ENCODE measurements around the gene EAPP. TPM values are rescaled to one million over a fixed set of nuclear protein-coding genes. Genes with fewer than 3 reads are reported as not detected.
A peak's percentile ranks its signal among the peaks of the same experiment; 100 is the strongest.
"Not testable (repeated sequence)": the region's sequence is repeated elsewhere in the genome, so short reads cannot be mapped to it uniquely, and the experiment has no call there.

EAPP gene
- total RNA-seq, 4 donors from 2014 or later = 24.3 to 43.1 (median 37.5) TPM

- Histone ChIP-seq H3K27ac (no peak overlapping the region), H3K27me3 (no peaks in the 10 kb centered on the region), H3K4me3 (no peak overlapping the region), H3K36me3 (peaks cover 0 to 99% of the 10 kb centered on the region in 2 donors), H3K4me1 (no peaks in the 10 kb centered on the region), H3K9me3 (no peaks in the 10 kb centered on the region)
- ATAC-seq = no peak
- WGBS, 2 donors (ENCODE audit: low coverage in 1 of 2) = 90 to 100% methylated on average over 3 of the region's 3 CpGs
- TF ChIP-seq EP300 (IDR thresholded peaks at IDR 0.05) (no peak), POLR2A (IDR thresholded peaks at IDR 0.05) (no peak), CTCF (IDR thresholded peaks at IDR 0.05) (no peak), POLR2AphosphoS5 (IDR thresholded peaks at IDR 0.05) (no peak)
Observed at GRCh38 chr14:34571771-34572170, 32.3 kb upstream of the EAPP start.

DNA sequence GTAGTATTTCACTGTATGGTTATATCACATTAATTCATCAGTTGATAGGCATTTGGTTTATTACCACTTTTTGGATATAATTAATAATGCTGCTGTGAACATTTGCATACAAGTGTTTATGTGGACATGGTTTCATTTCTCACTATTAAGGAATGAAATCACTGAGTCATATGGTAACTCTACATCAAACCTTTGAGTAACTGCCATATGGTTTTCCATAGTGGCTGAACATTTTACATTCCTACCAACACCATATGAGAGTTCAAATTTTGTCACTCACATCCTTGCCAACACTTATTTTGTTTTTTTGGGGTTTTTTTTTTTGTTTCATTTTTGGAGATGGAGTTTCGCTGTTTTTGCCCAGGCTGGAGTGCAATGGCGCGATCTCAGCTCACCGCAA, 30.2 kb upstream of the EAPP start:
- TF ChIP-seq CTCF (IDR thresholded peaks at IDR 0.05) (no peak), POLR2AphosphoS5 (IDR thresholded peaks at IDR 0.05) (no peak), POLR2A (IDR thresholded peaks at IDR 0.05) (no peak), EP300 (IDR thresholded peaks at IDR 0.05) (no peak)
- ATAC-seq = no peak
- H3K27ac ChIP-seq = no peak overlapping the region
- peaks cover 0 to 98% of the 10 kb centered on the region in 2 donors for H3K36me3 ChIP-seq
- H3K4me1 ChIP-seq = no peaks in the 10 kb centered on the region
- 96% methylated on average over 4 of the region's 4 CpGs; no CpG with 5 or more reads in 1 of the 2 donors for WGBS, 2 donors (ENCODE audit: low coverage in 1 of 2)
- no peaks in the 10 kb centered on the region for H3K9me3 ChIP-seq
- no peaks in the 10 kb centered on the region for H3K27me3 ChIP-seq
- no peak overlapping the region for H3K4me3 ChIP-seq

GRCh38 chr14:34568803-34569202, 29.3 kb upstream of the EAPP start:
- H3K4me3 ChIP-seq = no peak overlapping the region
- H3K9me3 ChIP-seq = no peaks in the 10 kb centered on the region
- H3K36me3 ChIP-seq = peaks cover 0 to 98% of the 10 kb centered on the region in 2 donors
- H3K4me1 ChIP-seq = no peaks in the 10 kb centered on the region
- no peak overlapping the region for H3K27ac ChIP-seq
- peak; percentile 22 for ATAC-seq
- no CpG with 5 or more reads among the region's 13 CpGs for WGBS, 2 donors (ENCODE audit: low coverage in 1 of 2)
- TF ChIP-seq EP300 (IDR thresholded peaks at IDR 0.05) = no peak
- TF ChIP-seq POLR2A (IDR thresholded peaks at IDR 0.05) = no peak
- no peak for TF ChIP-seq POLR2AphosphoS5 (IDR thresholded peaks at IDR 0.05)
- no peak for TF ChIP-seq CTCF (IDR thresholded peaks at IDR 0.05)
- H3K27me3 ChIP-seq = no peaks in the 10 kb centered on the region

GRCh38 chr14:34562776-34563150, 23.3 kb upstream of the EAPP start:
- Histone ChIP-seq H3K27ac (no peak overlapping the region), H3K9me3 (no peaks in the 10 kb centered on the region), H3K4me1 (no peaks in the 10 kb centered on the region), H3K4me3 (no peak overlapping the region), H3K36me3 (peaks cover 0 to 55% of the 10 kb centered on the region in 2 donors), H3K27me3 (no peaks in the 10 kb centered on the region)
- TF ChIP-seq POLR2A (IDR thresholded peaks at IDR 0.05) (no peak), POLR2AphosphoS5 (IDR thresholded peaks at IDR 0.05) (no peak), EP300 (IDR thresholded peaks at IDR 0.05) (no peak), CTCF (IDR thresholded peaks at IDR 0.05) (no peak)
- 91 to 92% methylated on average over 8 of the region's 8 CpGs for WGBS, 2 donors (ENCODE audit: low coverage in 1 of 2)
- no peak for ATAC-seq

DNA sequence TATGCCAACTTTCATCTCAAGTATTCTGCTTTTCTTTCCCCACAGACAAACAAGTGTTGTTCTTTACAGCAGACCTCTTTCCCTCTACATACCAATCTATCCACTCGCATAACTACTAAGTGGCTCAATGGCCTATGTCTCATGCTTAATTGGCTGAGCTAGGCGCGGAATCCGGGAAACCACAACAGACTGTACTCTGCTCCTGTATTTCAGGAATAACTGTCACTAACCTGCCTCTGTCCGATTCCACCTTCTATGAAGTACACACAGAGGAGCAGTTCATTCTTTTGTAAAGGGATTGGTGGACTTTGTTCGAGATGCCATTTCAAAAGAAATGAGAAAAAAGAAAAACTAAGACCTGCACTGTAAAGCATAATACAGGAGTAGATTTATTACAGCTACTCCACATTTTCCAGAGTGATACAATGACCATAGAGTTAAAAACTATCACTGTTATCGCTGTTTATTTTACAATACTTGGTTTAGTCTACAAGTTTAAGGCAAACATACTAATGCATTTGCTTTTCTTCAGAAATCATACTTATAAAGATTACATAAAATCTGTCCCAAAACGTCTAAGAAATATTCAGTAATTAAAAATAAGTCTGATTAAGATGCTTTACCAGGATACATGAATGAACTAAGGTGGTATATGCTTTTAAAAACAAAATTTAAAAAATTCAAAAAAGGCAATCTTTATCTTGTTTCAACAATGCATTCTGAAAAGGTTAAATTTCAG, 22.7 kb upstream of the EAPP start:
- not testable (repeated sequence) for H3K4me3 ChIP-seq, H3K27ac ChIP-seq, ATAC-seq, H3K4me1 ChIP-seq, H3K9me3 ChIP-seq, H3K27me3 ChIP-seq
- 74 to 93% methylated on average over 3 to 4 of the region's 8 CpGs for WGBS, 2 donors (ENCODE audit: low coverage in 1 of 2)
- peaks cover 0 to 49% of the 10 kb centered on the region in 2 donors for H3K36me3 ChIP-seq

DNA sequence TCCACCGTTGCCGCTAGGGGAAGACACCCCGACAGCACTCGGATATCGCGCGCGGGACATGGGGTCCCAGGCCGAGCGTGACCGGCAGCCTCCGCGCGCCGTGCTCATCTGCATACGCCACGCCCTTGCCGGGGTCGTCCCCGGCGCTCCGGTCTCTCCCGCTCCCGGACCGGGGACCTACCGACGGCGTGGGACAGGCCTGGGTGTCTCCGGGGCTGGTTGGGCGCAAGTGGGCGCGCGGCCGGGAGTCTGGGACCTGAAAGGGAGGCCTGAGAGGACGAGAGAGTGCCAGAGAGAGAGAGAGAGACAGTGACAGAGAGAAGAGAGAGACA, 17.0 kb upstream of the EAPP start:
- H3K27me3 ChIP-seq, H3K36me3 ChIP-seq, H3K27ac ChIP-seq, H3K4me3 ChIP-seq, H3K4me1 ChIP-seq, H3K9me3 ChIP-seq: not testable (repeated sequence)
- peak; percentile 90 for ATAC-seq
- WGBS, 2 donors (ENCODE audit: low coverage in 1 of 2) = no CpG with 5 or more reads among the region's 35 CpGs

DNA sequence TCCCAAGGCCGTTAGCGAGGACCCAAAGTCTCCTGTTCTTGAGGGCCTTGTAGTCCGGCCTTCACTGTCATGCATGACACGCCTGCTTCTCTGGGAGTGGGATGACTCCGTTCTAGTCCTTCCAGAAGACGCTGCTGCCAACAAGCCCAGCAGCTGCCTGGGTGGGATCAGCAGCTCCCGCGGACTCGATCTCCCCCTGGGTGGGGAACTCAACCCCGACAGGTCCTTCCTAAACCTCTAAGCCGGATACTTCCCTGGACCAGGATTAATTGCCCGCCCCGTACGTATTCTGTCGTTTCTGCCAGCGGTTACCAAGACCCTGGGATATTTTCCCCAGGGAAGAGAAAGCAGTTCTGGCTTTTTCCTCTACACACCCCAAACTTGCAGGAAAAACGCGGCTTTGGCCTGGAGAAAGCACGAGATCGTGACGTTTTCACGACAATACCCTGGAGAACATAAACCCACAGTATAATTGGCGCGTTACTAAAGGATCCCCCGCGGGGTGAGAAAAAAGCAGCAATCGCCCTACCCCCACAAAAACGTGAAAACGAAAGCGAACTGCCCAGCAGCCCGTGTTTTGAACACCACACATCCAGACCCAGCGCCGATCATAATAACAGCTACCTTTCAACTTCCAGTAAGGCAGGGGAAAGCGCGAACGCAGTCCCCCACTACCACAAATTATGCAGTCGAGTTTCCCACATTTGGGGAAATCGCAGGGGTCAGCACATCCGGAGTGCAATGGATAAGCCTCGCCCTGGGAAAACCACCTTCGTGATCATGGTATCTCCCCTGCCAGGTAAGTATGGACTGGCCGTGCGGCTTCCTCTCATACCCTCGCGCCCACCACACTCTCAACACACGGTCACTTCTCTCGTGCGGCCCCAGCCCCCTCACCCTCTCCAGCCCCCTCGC, 16.3 kb upstream of the EAPP start:
- peak; percentile 87 for ATAC-seq
- H3K27ac ChIP-seq, H3K9me3 ChIP-seq, H3K4me1 ChIP-seq, H3K27me3 ChIP-seq, H3K4me3 ChIP-seq, H3K36me3 ChIP-seq: not testable (repeated sequence)
- WGBS, 2 donors (ENCODE audit: low coverage in 1 of 2) = no CpG with 5 or more reads among the region's 49 CpGs
